Measurements from ENCODE around the gene STK35. TPM values are rescaled to one million over a fixed set of nuclear protein-coding genes. Genes with fewer than 3 reads are reported as not detected.

STK35 gene
- total and polyA plus RNA-seq, 2 experiments from 2014 or later: 14.2 to 59.7 TPM

- H3K4me3 ChIP-seq: no peak overlapping the region
- TF ChIP-seq CREB1 (CRISPR knock-in tag; IDR thresholded peaks at IDR 0.05; ENCODE audit: low read depth) (no peak), ZNF114 (CRISPR knock-in tag; IDR thresholded peaks at IDR 0.05) (no peak)
- no peak overlapping the region for H3K27ac ChIP-seq (ENCODE audit: low read depth)
- no peaks in the 10 kb centered on the region for H3K9me3 Mint-ChIP-seq
- H3K36me3 ChIP-seq (ENCODE audit: insufficient read depth): no peaks in the 10 kb centered on the region
- no peak overlapping the region for H3K27ac Mint-ChIP-seq
- no peaks in the 10 kb centered on the region for H3K4me1 Mint-ChIP-seq
- H3F3A ChIP-seq (replicated peaks; ENCODE audit: low read depth): no peaks in the 10 kb centered on the region
- H3K4me1 ChIP-seq (ENCODE audit: insufficient read depth): no peaks in the 10 kb centered on the region
- ATAC-seq (no peak), DNase-seq (ENCODE audit: low spot score) (no peak)
- no peaks in the 10 kb centered on the region for H3K9me2 ChIP-seq (ENCODE audit: insufficient read depth)
- no peaks in the 10 kb centered on the region for H4K20me1 ChIP-seq (replicated peaks; ENCODE audit: insufficient read depth)
- H3K27me3 ChIP-seq (ENCODE audit: insufficient read depth): no peaks in the 10 kb centered on the region
- no peak overlapping the region for H3K4me2 ChIP-seq
- H3K36me3 Mint-ChIP-seq (ENCODE audit: low read depth): no peaks in the 10 kb centered on the region
- no peak overlapping the region for H3K4me3 Mint-ChIP-seq
- H2AFZ ChIP-seq: no peak overlapping the region
- H3K79me2 ChIP-seq (replicated peaks; ENCODE audit: insufficient read depth): no peaks in the 10 kb centered on the region
- peaks cover 2% of the 10 kb centered on the region for H3K27me3 Mint-ChIP-seq (ENCODE audit: insufficient read depth, low read depth, poor library complexity)
Observed at GRCh38 chr20:2179949-2180348, 78.3 kb downstream of the STK35 start.

GRCh38 chr20:2183381-2183780 lies 81.8 kb downstream of the STK35 start:
- H3K36me3 Mint-ChIP-seq (ENCODE audit: low read depth): no peaks in the 10 kb centered on the region
- ATAC-seq: no peak
- no peak overlapping the region for H3K4me2 ChIP-seq
- no peak overlapping the region for H3K27ac Mint-ChIP-seq
- no peaks in the 10 kb centered on the region for H3F3A ChIP-seq (replicated peaks; ENCODE audit: low read depth)
- H3K79me2 ChIP-seq (replicated peaks; ENCODE audit: insufficient read depth): no peaks in the 10 kb centered on the region
- no peaks in the 10 kb centered on the region for H3K4me1 Mint-ChIP-seq
- no peaks in the 10 kb centered on the region for H4K20me1 ChIP-seq (replicated peaks; ENCODE audit: insufficient read depth)
- H3K9me2 ChIP-seq (ENCODE audit: insufficient read depth): no peaks in the 10 kb centered on the region
- H3K36me3 ChIP-seq (ENCODE audit: insufficient read depth): no peaks in the 10 kb centered on the region
- H2AFZ ChIP-seq: no peak overlapping the region
- DNase-seq (ENCODE audit: low spot score): no peak
- no peaks in the 10 kb centered on the region for H3K27me3 ChIP-seq (ENCODE audit: insufficient read depth)
- no peak overlapping the region for H3K27ac ChIP-seq (ENCODE audit: low read depth)
- H3K9me3 Mint-ChIP-seq: no peaks in the 10 kb centered on the region
- H3K4me1 ChIP-seq (ENCODE audit: insufficient read depth): no peaks in the 10 kb centered on the region
- no peak overlapping the region for H3K4me3 ChIP-seq
- no peaks in the 10 kb centered on the region for H3K27me3 Mint-ChIP-seq (ENCODE audit: insufficient read depth, low read depth, poor library complexity)
- no peak overlapping the region for H3K4me3 Mint-ChIP-seq
- TF ChIP-seq ZNF462 (CRISPR knock-in tag; IDR thresholded peaks at IDR 0.05) (no peak), ETS1 (IDR thresholded peaks at IDR 0.05) (no peak), EZH2phosphoT487 (IDR thresholded peaks at IDR 0.05; ENCODE audit: unreplicated experiment) (no peak), EZH2 (IDR thresholded peaks at IDR 0.05; ENCODE audit: low read depth, unreplicated experiment) (no peak), CTCF (conservative IDR thresholded peaks at IDR 0.05; ENCODE audit: low read depth in 2 of 2) (no peak), JUNB (IDR thresholded peaks at IDR 0.05; ENCODE audit: unreplicated experiment) (no peak), ZNF114 (CRISPR knock-in tag; IDR thresholded peaks at IDR 0.05) (no peak), CREB1 (CRISPR knock-in tag; IDR thresholded peaks at IDR 0.05; ENCODE audit: low read depth) (no peak), ZNF331 (CRISPR knock-in tag; IDR thresholded peaks at IDR 0.05; ENCODE audit: low read depth) (no peak), POLR2AphosphoS5 (IDR thresholded peaks at IDR 0.05; ENCODE audit: low read depth) (no peak), NANOG (IDR thresholded peaks at IDR 0.05; ENCODE audit: borderline replicate concordance) (no peak)
